IMR-90 (cell line): ENCODE results near the gene TMOD1. TPM values are rescaled to one million over a fixed set of nuclear protein-coding genes. Genes with fewer than 3 reads are reported as not detected.

Experiments
- ATAC-seq: fragments of 200-7000 bp; cut with Tn5 transposase; 2 replicates; pipeline ENCODE4 v1.9.1; 2020; ENCODE audit warnings: low read depth, mild to moderate bottlenecking, moderate library complexity
- BruUV-seq: library from RNA; stranded (reverse); fragments of 400-500 nt; replicated peaks from 2 replicates; lab custom pipeline; 2021; lab: Mats Ljungman, UMichigan
- CTCF ChIA-PET: fragments of 300-600 bp; formaldehyde crosslinking; extraction: SDS; loops from one replicate; lab custom pipeline; 2021; ENCODE audit warnings: antibody characterized with exemption; lab: Yijun Ruan, JAX
- POLR2A ChIA-PET: fragments of 300-600 bp; sonication (Branson Sonifier 250); formaldehyde crosslinking; loops from one replicate; lab custom pipeline; 2022; ENCODE audit warnings: antibody characterized with exemption; ENCODE audit not compliant: unreplicated experiment; lab: Charles Lee
- DNase-seq: peaks from one replicate; pipeline ENCODE4 v3.0.0; 2013
- H2AFZ ChIP-seq: replicated peaks from 2 replicates; pipeline ENCODE3; 2013; ENCODE audit warnings: low read length, mild to moderate bottlenecking; ENCODE audit not compliant: poor library complexity
- H2AK5ac ChIP-seq: 2 replicates; pipeline ENCODE4 v1.6.1; 2013; ENCODE audit warnings: low read depth, low read length, inconsistent platforms
- H2AK9ac ChIP-seq: replicated peaks from 2 replicates; pipeline ENCODE3; 2013; ENCODE audit warnings: mild to moderate bottlenecking, low read depth, low read length, moderate library complexity; ENCODE audit not compliant: poor library complexity
- H2BK120ac ChIP-seq: 2 replicates; pipeline ENCODE4 v1.6.1; 2013; ENCODE audit warnings: low read depth, low read length, inconsistent platforms
- H2BK15ac ChIP-seq: 3 replicates; pipeline ENCODE4 v1.6.1; 2013; ENCODE audit warnings: low read depth, low read length, inconsistent platforms
- H2BK20ac ChIP-seq: 2 replicates; pipeline ENCODE4 v1.6.1; 2013; ENCODE audit warnings: low read depth, mild to moderate bottlenecking, inconsistent platforms, low read length, moderate library complexity
- H2BK5ac ChIP-seq: 2 replicates; pipeline ENCODE4 v1.6.1; 2013; ENCODE audit warnings: mild to moderate bottlenecking, low read depth, low read length, inconsistent platforms; ENCODE audit not compliant: poor library complexity, severe bottlenecking
- H3K14ac ChIP-seq: replicated peaks from 2 replicates; pipeline ENCODE4 v1.6.1; 2013; ENCODE audit warnings: low read depth, low read length, inconsistent platforms
- H3K18ac ChIP-seq: 2 replicates; pipeline ENCODE4 v1.6.1; 2013; ENCODE audit warnings: low read depth, low read length, control low read depth
- H3K23ac ChIP-seq: 2 replicates; pipeline ENCODE4 v1.6.1; 2013; ENCODE audit warnings: low read depth, low read length, inconsistent platforms
- H3K27ac ChIP-seq: 2 replicates; pipeline ENCODE4 v1.5.1; 2013; ENCODE audit warnings: mild to moderate bottlenecking, control low read depth, low read length; ENCODE audit not compliant: insufficient read depth
- H3K27me3 ChIP-seq: 2 replicates; pipeline ENCODE4 v1.6.1; 2013; ENCODE audit warnings: low read length; ENCODE audit not compliant: control insufficient read depth, insufficient read depth
- H3K36me3 ChIP-seq: 2 replicates; pipeline ENCODE4 v1.6.1; 2013; ENCODE audit warnings: low read length, mixed read lengths; ENCODE audit not compliant: control insufficient read depth, insufficient read depth
- H3K4ac ChIP-seq: 2 replicates; pipeline ENCODE4 v1.6.1; 2013; ENCODE audit warnings: low read depth, low read length, inconsistent platforms
- H3K4me1 ChIP-seq: 2 replicates; pipeline ENCODE4 v1.6.1; 2013; ENCODE audit warnings: low read length, mixed read lengths; ENCODE audit not compliant: control insufficient read depth, insufficient read depth
- H3K4me2 ChIP-seq: 2 replicates; pipeline ENCODE4 v1.6.1; 2013; ENCODE audit warnings: low read depth, mild to moderate bottlenecking, control low read depth, low read length, moderate library complexity
- H3K4me3 ChIP-seq: 2 replicates; pipeline ENCODE4 v1.5.1; 2013; ENCODE audit warnings: low read depth, mild to moderate bottlenecking, control low read depth, low read length, moderate library complexity; ENCODE audit not compliant: insufficient read depth
- H3K56ac ChIP-seq: 2 replicates; pipeline ENCODE4 v1.6.1; 2013; ENCODE audit warnings: low read length, inconsistent platforms; ENCODE audit not compliant: insufficient read depth; ENCODE audit errors: extremely low read depth
- H3K79me1 ChIP-seq, 2 experiments: 2 replicates each; pipeline ENCODE4 v1.6.1; 2013; ENCODE audit warnings: low read length in 2 of 2, inconsistent platforms in 1 of 2, low read depth in 1 of 2
- H3K9ac ChIP-seq: 2 replicates; pipeline ENCODE4 v1.6.1; 2013; ENCODE audit warnings: low read depth, low read length, control low read depth
- H3K9me1 ChIP-seq: 2 replicates; pipeline ENCODE4 v1.6.1; 2013; ENCODE audit warnings: low read length, inconsistent platforms; ENCODE audit not compliant: insufficient read depth
- H3K9me3 ChIP-seq: 2 replicates; pipeline ENCODE4 v1.6.1; 2013; ENCODE audit warnings: low read length; ENCODE audit not compliant: control insufficient read depth, insufficient read depth
- H4K20me1 ChIP-seq: 2 replicates; pipeline ENCODE4 v1.6.1; 2013; ENCODE audit warnings: low read length, inconsistent platforms; ENCODE audit not compliant: insufficient read depth
- H4K5ac ChIP-seq: 2 replicates; pipeline ENCODE4 v1.6.1; 2013; ENCODE audit warnings: mild to moderate bottlenecking, low read depth, low read length, control low read depth
- H4K8ac ChIP-seq, 2 experiments: 2 replicates each; pipeline ENCODE4 v1.6.1; 2013; ENCODE audit warnings: low read depth in 2 of 2, low read length in 2 of 2, control low read depth in 1 of 2, inconsistent platforms in 1 of 2
- H4K91ac ChIP-seq: 2 replicates; pipeline ENCODE4 v1.6.1; 2013; ENCODE audit warnings: low read depth, low read length, inconsistent platforms; ENCODE audit not compliant: insufficient read depth
- BHLHE40 ChIP-seq: fragments of 150-350 bp; IDR thresholded peaks from 2 replicates; pipeline ENCODE4 v1.6.1; 2016; ENCODE audit warnings: mild to moderate bottlenecking, low read depth, low read length
- CEBPB ChIP-seq: IDR thresholded peaks from 2 replicates; pipeline ENCODE4 v1.6.1; 2012; ENCODE audit warnings: low read depth, low read length, improper control_type of control experiment
- CHD1 ChIP-seq: IDR thresholded peaks from 2 replicates; pipeline ENCODE4 v1.6.1; 2012; ENCODE audit warnings: low read depth, low read length, improper control_type of control experiment
- CTCF ChIP-seq: conservative IDR thresholded peaks from 2 replicates; pipeline ENCODE4 v1.5.1; 2012; ENCODE audit warnings: mild to moderate bottlenecking, low read depth, low read length, improper control_type of control experiment
- ELK1 ChIP-seq: fragments of 150-350 bp; IDR thresholded peaks from 2 replicates; pipeline ENCODE4 v1.6.1; 2016; ENCODE audit warnings: low read depth, mild to moderate bottlenecking, low read length, moderate library complexity, borderline replicate concordance
- FOS ChIP-seq: fragments of 150-350 bp; IDR thresholded peaks from 2 replicates; pipeline ENCODE4 v1.6.1; 2016; ENCODE audit warnings: low read depth, low read length
- MAFK ChIP-seq: IDR thresholded peaks from 2 replicates; pipeline ENCODE4 v1.6.1; 2012; ENCODE audit warnings: low read depth, low read length, improper control_type of control experiment
- MAZ ChIP-seq: IDR thresholded peaks from 2 replicates; pipeline ENCODE4 v1.6.1; 2012; ENCODE audit warnings: low read depth, mild to moderate bottlenecking, low read length, improper control_type of control experiment, moderate library complexity, borderline replicate concordance
- MXI1 ChIP-seq: IDR thresholded peaks from 2 replicates; pipeline ENCODE4 v1.6.1; 2012; ENCODE audit warnings: low read depth, mild to moderate bottlenecking, low read length, moderate library complexity, borderline replicate concordance
- NFE2L2 ChIP-seq: fragments of 150-350 bp; IDR thresholded peaks from 2 replicates; pipeline ENCODE4 v1.6.1; 2016; ENCODE audit warnings: low read depth, mild to moderate bottlenecking, low read length
- POLR2A ChIP-seq: IDR thresholded peaks from 2 replicates; pipeline ENCODE4 v1.6.1; 2012; ENCODE audit warnings: mild to moderate bottlenecking, low read depth, low read length
- RAD21 ChIP-seq: IDR thresholded peaks from 2 replicates; pipeline ENCODE4 v1.6.1; 2012; ENCODE audit warnings: low read length, improper control_type of control experiment
- RCOR1 ChIP-seq: IDR thresholded peaks from 2 replicates; pipeline ENCODE4 v1.6.1; 2012; ENCODE audit warnings: mild to moderate bottlenecking, low read length, improper control_type of control experiment; ENCODE audit not compliant: insufficient replicate concordance
- RFX5 ChIP-seq: IDR thresholded peaks from 2 replicates; pipeline ENCODE4 v1.8.0; 2012; ENCODE audit warnings: low read depth, mild to moderate bottlenecking, low read length, moderate library complexity
- SMC3 ChIP-seq: fragments of 150-350 bp; IDR thresholded peaks from 2 replicates; pipeline ENCODE4 v1.6.1; 2016; ENCODE audit warnings: low read depth, mild to moderate bottlenecking, antibody characterized with exemption, low read length, moderate library complexity
- USF2 ChIP-seq: fragments of 150-350 bp; IDR thresholded peaks from 2 replicates; pipeline ENCODE4 v1.6.1; 2017; ENCODE audit warnings: mild to moderate bottlenecking, antibody characterized with exemption, low read length, low read depth
- WGBS, 2 experiments: methylation state at CpG; one replicate each; pipeline versions ENCODE4 v1.1.5 to v1.1.7; 2013; ENCODE audit warnings: missing lambda C conversion rate in 2 of 2; ENCODE audit not compliant: insufficient read length in 1 of 2; ENCODE audit errors: extremely low coverage in 2 of 2; 5-methylcytosine and 5-hydroxymethylcytosine counted together
- dilution Hi-C: fragments of 300-500 bp; cut with HindIII; formaldehyde crosslinking; loops from one replicate; pipeline ENCODE4 v1.14.3; 2018; ENCODE audit warnings: low sequenced_read_pairs; ENCODE audit not compliant: unreplicated experiment
- in situ Hi-C: fragments of 300-500 bp; cut with MboI; formaldehyde crosslinking; loops from 3 replicates; pipeline ENCODE4 v1.14.3; 2019; ENCODE audit warnings: low sequenced_read_pairs, inconsistent platforms, mixed read lengths
- intact Hi-C: fragments of 100-400 bp; cut with micrococcal nuclease; formaldehyde crosslinking; loops from 2 replicates; pipeline ENCODE4 v1.10.0; 2022
- polyA plus RNA-seq, 3 experiments: library from polyadenylated mRNA; depleted of rRNA; stranded (reverse); fragments of >200 nt; gene quantifications; 2 replicates each; pipeline ENCODE4 v1.2.3, GENCODE V29; 2012; ENCODE audit warnings: low replicate concordance in 1 of 3
- total RNA-seq: library from RNA; depleted of rRNA; stranded (reverse); fragments of >200 nt; gene quantifications from 2 replicates; pipeline ENCODE4 v1.2.3, GENCODE V29; 2012

TMOD1 gene
- total and polyA plus RNA-seq, 2 of the 4 experiments (the other 2 are of a cell fraction), result 0.18 to 0.38 TPM

GRCh38 chr9:97561501-97561900 lies 60.0 kb downstream of the TMOD1 start:
- no peak overlapping the region for H2AK5ac ChIP-seq
- H4K20me1 ChIP-seq, result no peaks in the 10 kb centered on the region
- no peak overlapping the region; the same call in 1 of the 2 replicates for H3K23ac ChIP-seq
- H2BK15ac ChIP-seq, result no peak overlapping the region
- no peak overlapping the region for H2BK120ac ChIP-seq
- H4K8ac ChIP-seq, result no peak overlapping the region
- H3K9me1 ChIP-seq, result peaks cover 4% of the 10 kb centered on the region
- intact Hi-C loops (no loop called here), dilution Hi-C loops (no loop called here), in situ Hi-C loops (no loop called here)
- H3K9me3 ChIP-seq, result no peaks in the 10 kb centered on the region
- H3K27me3 ChIP-seq, result peaks cover 2% of the 10 kb centered on the region; the same call in 1 of the 2 replicates
- WGBS, 2 experiments, result 75% methylated on average over 2 of the region's 3 CpGs; no CpG with 5 or more reads in 1 of the 2 experiments
- POLR2A ChIA-PET, result no interaction called here
- no peak overlapping the region for H3K4me2 ChIP-seq
- H3K27ac ChIP-seq, result no peak overlapping the region
- H3K14ac ChIP-seq, result no peak overlapping the region
- H3K36me3 ChIP-seq, result 0 out of 2 replicates have a peak, but pooled peaks cover 5% of the 10 kb centered on the region
- H2AFZ ChIP-seq, result no peak overlapping the region
- peaks cover 1% of the 10 kb centered on the region; the same call in 1 of the 2 replicates for H3K4me1 ChIP-seq
- H4K91ac ChIP-seq, result no peak overlapping the region
- H3K9ac ChIP-seq, result no peak overlapping the region
- H3K4me3 ChIP-seq, result no peak overlapping the region
- no peak for DNase-seq
- no TSS peak for BruUV-seq
- no peak overlapping the region for H3K56ac ChIP-seq
- no peak overlapping the region for H3K4ac ChIP-seq
- H3K18ac ChIP-seq, result no peak overlapping the region
- CTCF ChIA-PET, result no interaction called here
- H2AK9ac ChIP-seq, result no peak overlapping the region
- ATAC-seq, result no peak
- H2BK5ac ChIP-seq, result no peak overlapping the region
- H3K79me1 ChIP-seq, result no peaks in the 10 kb centered on the region
- TF ChIP-seq RFX5, result no peak
- TF ChIP-seq CHD1, result no peak
- no peak for TF ChIP-seq CEBPB
- TF ChIP-seq NFE2L2, result no peak
- no peak for TF ChIP-seq CTCF
- TF ChIP-seq RAD21, result no peak
- TF ChIP-seq SMC3, result no peak
- no peak for TF ChIP-seq RCOR1
- TF ChIP-seq BHLHE40, result no peak
- TF ChIP-seq FOS, result no peak
- no peak for TF ChIP-seq POLR2A
- no peak for TF ChIP-seq ELK1
- TF ChIP-seq MXI1, result no peak
- TF ChIP-seq USF2, result no peak
- TF ChIP-seq MAFK, result no peak
- no peak for TF ChIP-seq MAZ
- H4K5ac ChIP-seq, result no peak overlapping the region
- no peak overlapping the region for H2BK20ac ChIP-seq
